Lower leg skin (tissue), 3 donors: ENCODE data around the gene MYO1B.

Source experiments
- POLR2A ChIP-seq, 2 donors: fragments of 450-650 bp; IDR thresholded peaks; one replicate each; pipeline ENCODE4 v1.6.1; 2016 to 2017; ENCODE audit warnings: antibody characterized with exemption in 2 of 2, mild to moderate bottlenecking in 1 of 2, moderate library complexity in 1 of 2
- TF ChIP-seq, protein P1 (sequence below), 3 donors: fragments of 450-650 bp; IDR thresholded peaks; one replicate each; pipeline ENCODE4 v1.5.1; 2016; ENCODE audit warnings: antibody characterized with exemption in 3 of 3, mild to moderate bottlenecking in 3 of 3, moderate library complexity in 2 of 3

DNA sequence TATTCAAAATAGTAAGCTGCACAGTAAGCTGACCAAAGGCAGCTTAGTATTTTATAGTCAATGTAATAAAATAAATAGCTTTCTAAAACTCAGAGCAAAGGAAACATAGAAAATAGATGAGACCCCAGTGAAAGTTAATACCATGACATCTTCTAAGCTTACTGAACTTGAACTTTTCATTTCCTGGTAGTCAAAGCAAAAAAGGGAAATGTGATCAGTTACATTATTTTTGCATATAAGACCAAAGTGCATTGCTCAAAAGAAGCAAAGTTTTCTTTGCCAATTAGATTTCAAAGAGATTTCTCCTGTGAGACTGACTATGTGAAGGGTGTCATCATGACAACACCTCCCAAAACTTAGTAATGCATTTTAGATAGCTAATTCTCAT is 70.2 kb downstream of the MYO1B start:
- TF ChIP-seq, protein P1, sequence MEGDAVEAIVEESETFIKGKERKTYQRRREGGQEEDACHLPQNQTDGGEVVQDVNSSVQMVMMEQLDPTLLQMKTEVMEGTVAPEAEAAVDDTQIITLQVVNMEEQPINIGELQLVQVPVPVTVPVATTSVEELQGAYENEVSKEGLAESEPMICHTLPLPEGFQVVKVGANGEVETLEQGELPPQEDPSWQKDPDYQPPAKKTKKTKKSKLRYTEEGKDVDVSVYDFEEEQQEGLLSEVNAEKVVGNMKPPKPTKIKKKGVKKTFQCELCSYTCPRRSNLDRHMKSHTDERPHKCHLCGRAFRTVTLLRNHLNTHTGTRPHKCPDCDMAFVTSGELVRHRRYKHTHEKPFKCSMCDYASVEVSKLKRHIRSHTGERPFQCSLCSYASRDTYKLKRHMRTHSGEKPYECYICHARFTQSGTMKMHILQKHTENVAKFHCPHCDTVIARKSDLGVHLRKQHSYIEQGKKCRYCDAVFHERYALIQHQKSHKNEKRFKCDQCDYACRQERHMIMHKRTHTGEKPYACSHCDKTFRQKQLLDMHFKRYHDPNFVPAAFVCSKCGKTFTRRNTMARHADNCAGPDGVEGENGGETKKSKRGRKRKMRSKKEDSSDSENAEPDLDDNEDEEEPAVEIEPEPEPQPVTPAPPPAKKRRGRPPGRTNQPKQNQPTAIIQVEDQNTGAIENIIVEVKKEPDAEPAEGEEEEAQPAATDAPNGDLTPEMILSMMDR (IDR thresholded peaks at IDR 0.05) = no peak
- TF ChIP-seq POLR2A (IDR thresholded peaks at IDR 0.05) = no peak
